GM12878 (cell line): ENCODE data around the gene ASTL.

Experiments
- BHLHE40 ChIP-seq, 2 experiments: fragments of 450-650 bp in 1 of 2; IDR thresholded peaks; 2 replicates each; pipeline ENCODE4 v1.6.1; 2011 to 2017; ENCODE audit warnings: low read depth in 2 of 2, borderline replicate concordance in 1 of 2, improper control_type of control experiment in 1 of 2, low read length in 1 of 2, mild to moderate bottlenecking in 1 of 2
- BRCA1 ChIP-seq: IDR thresholded peaks from 2 replicates; pipeline ENCODE4 v1.6.1; 2011; ENCODE audit warnings: low read depth, low read length, improper control_type of control experiment
- EZH2 ChIP-seq: IDR thresholded peaks from 2 replicates; pipeline ENCODE4 v1.6.1; 2012; ENCODE audit warnings: low read depth, mild to moderate bottlenecking, control low read depth, inconsistent platforms, low read length, borderline replicate concordance; ENCODE audit not compliant: control insufficient read depth
- JUNB ChIP-seq: IDR thresholded peaks from 2 replicates; pipeline ENCODE4 v1.6.1; 2016; ENCODE audit warnings: antibody characterized with exemption, mild to moderate bottlenecking
- JUND ChIP-seq: IDR thresholded peaks from 2 replicates; pipeline ENCODE4 v1.6.1; 2012; ENCODE audit warnings: low read depth, mild to moderate bottlenecking, low read length, improper control_type of control experiment, moderate library complexity
- RFX5 ChIP-seq: IDR thresholded peaks from 2 replicates; pipeline ENCODE4 v1.6.1; 2011; ENCODE audit warnings: low read depth, low read length, improper control_type of control experiment
- SMAD1 ChIP-seq: fragments of 450-650 bp; IDR thresholded peaks from 2 replicates; pipeline ENCODE4 v1.6.1; 2018; ENCODE audit warnings: mild to moderate bottlenecking, low read depth; ENCODE audit not compliant: partially characterized antibody
- SPI1 ChIP-seq: IDR thresholded peaks from 2 replicates; pipeline ENCODE4 v1.6.1; 2011; ENCODE audit warnings: low read depth, mild to moderate bottlenecking, low read length, moderate library complexity, borderline replicate concordance; ENCODE audit not compliant: insufficient read depth
- ZNF274 ChIP-seq: IDR thresholded peaks from one replicate; pipeline ENCODE4 v1.8.0; 2011; ENCODE audit not compliant: insufficient read length, insufficient read depth
- TF ChIP-seq, protein P1 (sequence below), 3 experiments: IDR thresholded peaks in 2 of 3; conservative IDR thresholded peaks in 1 of 3; 2 replicates each; pipeline ENCODE4 v1.5.1; 2011; ENCODE audit warnings: low read depth in 3 of 3, low read length in 3 of 3, mild to moderate bottlenecking in 3 of 3, control low read depth in 2 of 3, moderate library complexity in 2 of 3, inconsistent platforms in 1 of 3, mixed read lengths in 1 of 3; ENCODE audit not compliant: control insufficient read depth in 2 of 3, insufficient read depth in 1 of 3; ENCODE audit errors: extremely low read depth in 1 of 3

DNA sequence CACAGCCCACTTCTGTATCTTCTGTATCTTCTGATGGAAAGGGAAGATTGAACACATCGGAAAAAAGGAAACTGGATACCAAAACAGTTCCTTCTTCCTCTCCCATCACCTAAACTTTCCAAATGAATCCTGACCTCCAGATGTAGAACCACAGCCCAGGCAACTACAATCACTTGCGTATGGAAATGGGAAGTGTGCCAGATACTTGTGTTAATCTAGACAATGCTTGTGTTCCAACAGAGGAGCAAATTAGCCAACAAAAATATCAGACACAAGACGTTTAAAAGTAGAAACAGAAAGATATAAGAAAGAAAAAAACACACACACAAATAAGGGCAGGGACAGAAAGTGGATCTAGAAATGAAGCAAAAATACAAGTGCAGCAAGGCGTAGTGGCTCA, 38.4 kb upstream of the ASTL start:
- TF ChIP-seq JUND (no peak), BHLHE40 (IDR thresholded peaks at IDR 0.05; ENCODE audit: borderline replicate concordance in 1 of 2, low read depth in 2 of 2, low read length in 1 of 2) (no peak), BRCA1 (no peak), EZH2 (no peak), JUNB (no peak), SMAD1 (no peak), SPI1 (no peak), ZNF274 (no peak), RFX5 (no peak)
- TF ChIP-seq, protein P1, sequence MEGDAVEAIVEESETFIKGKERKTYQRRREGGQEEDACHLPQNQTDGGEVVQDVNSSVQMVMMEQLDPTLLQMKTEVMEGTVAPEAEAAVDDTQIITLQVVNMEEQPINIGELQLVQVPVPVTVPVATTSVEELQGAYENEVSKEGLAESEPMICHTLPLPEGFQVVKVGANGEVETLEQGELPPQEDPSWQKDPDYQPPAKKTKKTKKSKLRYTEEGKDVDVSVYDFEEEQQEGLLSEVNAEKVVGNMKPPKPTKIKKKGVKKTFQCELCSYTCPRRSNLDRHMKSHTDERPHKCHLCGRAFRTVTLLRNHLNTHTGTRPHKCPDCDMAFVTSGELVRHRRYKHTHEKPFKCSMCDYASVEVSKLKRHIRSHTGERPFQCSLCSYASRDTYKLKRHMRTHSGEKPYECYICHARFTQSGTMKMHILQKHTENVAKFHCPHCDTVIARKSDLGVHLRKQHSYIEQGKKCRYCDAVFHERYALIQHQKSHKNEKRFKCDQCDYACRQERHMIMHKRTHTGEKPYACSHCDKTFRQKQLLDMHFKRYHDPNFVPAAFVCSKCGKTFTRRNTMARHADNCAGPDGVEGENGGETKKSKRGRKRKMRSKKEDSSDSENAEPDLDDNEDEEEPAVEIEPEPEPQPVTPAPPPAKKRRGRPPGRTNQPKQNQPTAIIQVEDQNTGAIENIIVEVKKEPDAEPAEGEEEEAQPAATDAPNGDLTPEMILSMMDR (IDR thresholded peaks at IDR 0.05 in 2 of 3, conservative IDR thresholded peaks at IDR 0.05 in 1 of 3; ENCODE audit: control insufficient read depth in 2 of 3, extremely low read depth in 1 of 3, insufficient read depth in 1 of 3, low read depth in 3 of 3, low read length in 3 of 3) = no peak
